ENCODE measurements around the gene RPS6KL1. TPM values are rescaled to one million over a fixed set of nuclear protein-coding genes. Genes with fewer than 3 reads are reported as not detected.

The RPS6KL1 gene
- total RNA-seq, 1 experiment from 2014 or later = 1.3 TPM

Other genes starting within 250 kb of the RPS6KL1 start
- gene AREL1, start 210.2 kb downstream of the RPS6KL1 start, total RNA-seq (2014; rRNA removed; shearing (Covaris generic)) = 30.5 and 33.8 TPM in 2 replicates
- 27.8 and 29.2 TPM in 2 replicates for gene FCF1, start 210.1 kb downstream of the RPS6KL1 start, total RNA-seq (2014; rRNA removed; shearing (Covaris generic))
- gene YLPM1, start 159.9 kb downstream of the RPS6KL1 start, total RNA-seq (2014; rRNA removed; shearing (Covaris generic)) = 10.7 and 10.8 TPM in 2 replicates
- not detected in 2 replicates for gene PROX2, start 47.1 kb downstream of the RPS6KL1 start, total RNA-seq (2014; rRNA removed; shearing (Covaris generic))
- 42.7 and 51.6 TPM in 2 replicates for gene DLST, start 41.3 kb downstream of the RPS6KL1 start, total RNA-seq (2014; rRNA removed; shearing (Covaris generic))
- 19.3 and 22.0 TPM in 2 replicates for gene PGF, start 32.3 kb upstream of the RPS6KL1 start, total RNA-seq (2014; rRNA removed; shearing (Covaris generic))
- gene EIF2B2, start 79.7 kb upstream of the RPS6KL1 start, total RNA-seq (2014; rRNA removed; shearing (Covaris generic)) = 54.6 and 57.3 TPM in 2 replicates
- 10.9 and 11.1 TPM in 2 replicates for gene MLH3, start 128.2 kb upstream of the RPS6KL1 start, total RNA-seq (2014; rRNA removed; shearing (Covaris generic))
- 17.5 and 20.1 TPM in 2 replicates for gene ACYP1, start 140.8 kb upstream of the RPS6KL1 start, total RNA-seq (2014; rRNA removed; shearing (Covaris generic))
- 3.9 and 4.6 TPM in 2 replicates for gene ZC2HC1C, start 146.4 kb upstream of the RPS6KL1 start, total RNA-seq (2014; rRNA removed; shearing (Covaris generic))
- 55.0 and 56.5 TPM in 2 replicates for gene NEK9, start 203.8 kb upstream of the RPS6KL1 start, total RNA-seq (2014; rRNA removed; shearing (Covaris generic))